NCI-H2227 (cell line): ENCODE data around the gene KLHDC7B.

Experiments
- DNase-seq: peaks from one replicate; lab custom pipeline; 2025; ENCODE audit not compliant: unreplicated experiment; lab: John Stamatoyannopoulos, UW

The KLHDC7B gene

GRCh38 chr22:50547263-50547985, 1.7 kb downstream of the KLHDC7B start:
- no peak for DNase-seq

- DNase-seq: no peak
Observed at GRCh38 chr22:50548040-50548920, 2.6 kb downstream of the KLHDC7B start.

- DNase-seq: no peak
Observed at GRCh38 chr22:50548921-50549790, 3.5 kb downstream of the KLHDC7B start.

GRCh38 chr22:50550395-50550794, 4.7 kb downstream of the KLHDC7B start:
- no peak for DNase-seq

- DNase-seq: no peak
Observed at GRCh38 chr22:50551160-50551752, 5.6 kb downstream of the KLHDC7B start.

GRCh38 chr22:50553310-50553709, 7.6 kb downstream of the KLHDC7B start:
- DNase-seq: no peak

- no peak for DNase-seq
Observed at GRCh38 chr22:50556703-50557102, 11.0 kb downstream of the KLHDC7B start.

GRCh38 chr22:50560034-50560433, 14.3 kb downstream of the KLHDC7B start:
- DNase-seq: no peak

GRCh38 chr22:50561401-50562358, 16.0 kb downstream of the KLHDC7B start:
- DNase-seq: no peak

- peak; percentile 96 for DNase-seq
Observed at GRCh38 chr22:50562523-50563412, 17.1 kb downstream of the KLHDC7B start, which contains the start of gene SYCE3. Gene SYCE3 (minus strand): TSS chr22:50562919. CDS start chr22:50556405, 6,514 bp downstream.

GRCh38 chr22:50563413-50564160, 17.9 kb downstream of the KLHDC7B start:
- DNase-seq: no peak

- DNase-seq: no peak
Observed at GRCh38 chr22:50564289-50564688, 18.6 kb downstream of the KLHDC7B start.

GRCh38 chr22:50567721-50568252, 22.1 kb downstream of the KLHDC7B start:
- no peak for DNase-seq

GRCh38 chr22:50568626-50569025, 22.9 kb downstream of the KLHDC7B start:
- DNase-seq: no peak

GRCh38 chr22:50569041-50569459, 23.4 kb downstream of the KLHDC7B start:
- no peak for DNase-seq

GRCh38 chr22:50569896-50570535, 24.3 kb downstream of the KLHDC7B start:
- no peak for DNase-seq

GRCh38 chr22:50570861-50571260, 25.2 kb downstream of the KLHDC7B start:
- no peak for DNase-seq
